GM13976 (cell line): ENCODE results near the gene MTAP.

ENCODE experiments used
- DNase-seq: peaks from one replicate; pipeline ENCODE4 v3.0.0; 2012; ENCODE audit warnings: low spot score
- in situ Hi-C: fragments of 300-500 bp; cut with MboI; formaldehyde crosslinking; loops from one replicate; pipeline ENCODE4 v1.12.0; 2022; ENCODE audit warnings: low sequenced_read_pairs, mixed read lengths, inconsistent platforms; ENCODE audit not compliant: unreplicated experiment
- TF ChIP-seq, protein P1 (sequence below): IDR thresholded peaks from 2 replicates; pipeline ENCODE4 v1.5.1; 2012; ENCODE audit warnings: borderline replicate concordance, mild to moderate bottlenecking; ENCODE audit not compliant: insufficient read depth; ENCODE audit errors: extremely low read depth, missing control alignments, control extremely low read depth

MTAP gene

DNA sequence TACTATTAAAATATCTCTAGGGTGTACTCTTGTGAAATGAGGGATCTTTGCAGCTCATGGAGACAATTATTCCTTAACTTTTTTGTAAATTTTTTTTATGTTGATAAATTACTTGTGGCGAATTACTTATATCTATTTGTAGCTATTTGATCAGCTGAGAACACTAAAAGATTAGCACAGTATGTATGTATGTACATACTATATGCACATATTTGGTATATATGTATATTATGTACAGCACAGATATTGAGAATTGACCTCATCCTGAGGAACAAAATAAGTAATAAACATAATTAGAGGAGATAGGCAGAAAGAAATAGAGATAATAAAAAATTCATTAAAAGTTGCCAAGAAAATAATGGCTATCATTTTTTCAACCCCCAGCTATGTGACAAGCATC, 180.0 kb downstream of the MTAP start:
- in situ Hi-C loops, result no loop called here
- no peak for DNase-seq
- TF ChIP-seq, protein P1, sequence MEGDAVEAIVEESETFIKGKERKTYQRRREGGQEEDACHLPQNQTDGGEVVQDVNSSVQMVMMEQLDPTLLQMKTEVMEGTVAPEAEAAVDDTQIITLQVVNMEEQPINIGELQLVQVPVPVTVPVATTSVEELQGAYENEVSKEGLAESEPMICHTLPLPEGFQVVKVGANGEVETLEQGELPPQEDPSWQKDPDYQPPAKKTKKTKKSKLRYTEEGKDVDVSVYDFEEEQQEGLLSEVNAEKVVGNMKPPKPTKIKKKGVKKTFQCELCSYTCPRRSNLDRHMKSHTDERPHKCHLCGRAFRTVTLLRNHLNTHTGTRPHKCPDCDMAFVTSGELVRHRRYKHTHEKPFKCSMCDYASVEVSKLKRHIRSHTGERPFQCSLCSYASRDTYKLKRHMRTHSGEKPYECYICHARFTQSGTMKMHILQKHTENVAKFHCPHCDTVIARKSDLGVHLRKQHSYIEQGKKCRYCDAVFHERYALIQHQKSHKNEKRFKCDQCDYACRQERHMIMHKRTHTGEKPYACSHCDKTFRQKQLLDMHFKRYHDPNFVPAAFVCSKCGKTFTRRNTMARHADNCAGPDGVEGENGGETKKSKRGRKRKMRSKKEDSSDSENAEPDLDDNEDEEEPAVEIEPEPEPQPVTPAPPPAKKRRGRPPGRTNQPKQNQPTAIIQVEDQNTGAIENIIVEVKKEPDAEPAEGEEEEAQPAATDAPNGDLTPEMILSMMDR, result no peak

DNA sequence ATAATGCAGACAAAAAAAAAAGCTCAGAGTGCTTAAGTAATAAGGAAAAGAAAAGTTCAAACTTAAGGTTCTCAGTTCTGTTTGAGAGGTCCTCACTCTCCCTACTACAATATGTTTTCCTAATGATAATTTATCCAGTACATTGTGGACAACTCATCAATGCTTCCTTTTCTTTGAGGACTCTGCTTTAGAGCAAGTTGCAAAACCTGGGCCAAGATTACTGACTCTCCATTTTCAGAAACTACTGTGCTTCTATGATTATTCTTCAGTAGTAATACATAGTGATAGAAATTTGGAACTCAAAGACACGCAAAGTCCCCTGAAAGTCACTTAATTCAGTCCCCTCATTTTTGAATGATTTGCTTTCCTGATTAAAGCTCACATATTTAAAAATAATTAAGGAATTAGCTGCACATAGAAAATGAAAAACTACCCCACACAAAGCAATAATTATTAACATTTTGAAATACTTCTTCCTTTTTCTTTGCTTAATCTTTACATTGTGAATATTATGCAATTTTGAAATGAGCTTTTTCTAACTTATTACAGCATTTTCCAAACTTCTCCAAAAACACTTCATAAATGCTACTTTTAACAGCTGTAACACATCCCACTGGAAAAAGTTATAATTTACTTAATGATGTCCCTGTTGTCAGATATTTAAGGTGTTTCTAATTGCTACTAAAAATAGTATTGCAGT, 180.6 kb downstream of the MTAP start:
- TF ChIP-seq, protein P1, result no peak
- no peak for DNase-seq
- in situ Hi-C loops, result no loop called here

DNA sequence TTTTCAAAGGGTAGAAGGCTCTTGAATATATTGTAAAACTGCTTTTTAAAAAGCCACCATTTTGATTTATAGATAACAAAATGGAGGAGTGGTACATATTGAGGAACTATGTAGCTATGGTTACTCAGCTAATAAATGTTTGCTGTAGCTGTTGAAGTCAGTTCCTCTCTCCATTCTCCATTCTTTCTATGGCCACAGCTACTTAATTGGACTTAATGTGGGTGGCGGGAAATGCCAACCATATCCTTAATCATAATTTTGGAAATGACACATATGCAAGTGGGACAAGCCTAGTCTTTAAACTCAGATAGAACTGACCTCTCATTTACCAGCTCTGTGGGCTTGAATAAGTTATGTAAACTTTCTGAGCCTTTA, 181.1 kb downstream of the MTAP start:
- in situ Hi-C loops, result no loop called here
- DNase-seq, result no peak
- TF ChIP-seq, protein P1, result no peak

DNA sequence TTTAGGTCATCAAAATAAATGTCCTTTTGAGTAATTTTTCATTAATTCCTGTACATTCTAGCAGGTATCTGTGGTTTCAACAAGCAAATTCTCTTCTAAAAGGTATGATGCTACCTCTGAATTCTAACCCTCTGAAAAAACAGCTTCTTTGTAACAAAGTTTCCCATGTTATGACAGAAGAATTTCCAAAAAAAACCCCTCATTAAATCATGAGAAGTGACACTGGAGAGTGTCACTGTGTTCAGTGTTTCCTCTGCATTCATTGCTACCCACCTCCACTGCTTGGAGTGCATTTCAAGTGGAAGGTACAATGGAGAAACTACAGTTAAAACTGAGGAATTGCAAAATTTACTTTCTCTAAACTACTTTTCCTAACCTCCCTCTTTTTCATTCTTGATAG, 181.7 kb downstream of the MTAP start:
- no peak for DNase-seq
- in situ Hi-C loops, result no loop called here
- TF ChIP-seq, protein P1, result no peak

GRCh38 chr9:21985964-21986667, 183.7 kb downstream of the MTAP start:
- DNase-seq, result no peak
- TF ChIP-seq, protein P1, result no peak
- in situ Hi-C loops, result no loop called here
